GM19043 (cell line): ENCODE measurements around the gene PPARD.
"Not testable (repeated sequence)": the region's sequence is repeated elsewhere in the genome, so short reads cannot be mapped to it uniquely, and the experiment has no call there.

Experiments
- ATAC-seq: cut with Tn5 transposase; IDR thresholded peaks from one replicate; pipeline ENCODE4 v1.9.1; 2021; ENCODE audit warnings: low read depth; ENCODE audit not compliant: unreplicated experiment

The PPARD gene

GRCh38 chr6:35372633-35373032, 30.3 kb downstream of the PPARD start:
- no peak for ATAC-seq

GRCh38 chr6:35376281-35376680, 33.9 kb downstream of the PPARD start:
- ATAC-seq, result no peak

GRCh38 chr6:35377002-35377401, 34.6 kb downstream of the PPARD start:
- no peak for ATAC-seq

- no peak for ATAC-seq
Measured at GRCh38 chr6:35378261-35378660, 35.9 kb downstream of the PPARD start.

GRCh38 chr6:35381132-35381531, 38.8 kb downstream of the PPARD start:
- no peak for ATAC-seq

GRCh38 chr6:35382015-35382414, 39.7 kb downstream of the PPARD start:
- no peak for ATAC-seq

GRCh38 chr6:35385457-35386202, 43.3 kb downstream of the PPARD start:
- ATAC-seq, result no peak

- no peak for ATAC-seq
Measured at GRCh38 chr6:35386989-35387388, 44.6 kb downstream of the PPARD start.

GRCh38 chr6:35388030-35388429, 45.7 kb downstream of the PPARD start:
- ATAC-seq, result no peak

GRCh38 chr6:35388772-35389352, 46.5 kb downstream of the PPARD start:
- no peak for ATAC-seq

GRCh38 chr6:35389386-35389785, 47.0 kb downstream of the PPARD start:
- ATAC-seq, result not testable (repeated sequence)

- no peak for ATAC-seq
Measured at GRCh38 chr6:35391240-35391968, 49.0 kb downstream of the PPARD start.

GRCh38 chr6:35392111-35392702, 49.8 kb downstream of the PPARD start:
- ATAC-seq, result no peak

GRCh38 chr6:35392773-35393672, 50.7 kb downstream of the PPARD start:
- no peak for ATAC-seq

- ATAC-seq, result no peak
Measured at GRCh38 chr6:35396991-35397390, 54.6 kb downstream of the PPARD start.

GRCh38 chr6:35397806-35398418, 55.6 kb downstream of the PPARD start:
- no peak for ATAC-seq

- no peak for ATAC-seq
Measured at GRCh38 chr6:35398526-35398925, 56.2 kb downstream of the PPARD start.

GRCh38 chr6:35400111-35400510, 57.8 kb downstream of the PPARD start:
- no peak for ATAC-seq

GRCh38 chr6:35400901-35401311, 58.5 kb downstream of the PPARD start:
- no peak for ATAC-seq

- ATAC-seq, result no peak
Measured at GRCh38 chr6:35401514-35401913, 59.2 kb downstream of the PPARD start.
